ENCODE measurements around the gene ARHGEF1. TPM values are rescaled to one million over a fixed set of nuclear protein-coding genes. Genes with fewer than 3 reads are reported as not detected.
A peak's percentile ranks its signal among the peaks of the same experiment; 100 is the strongest.

ARHGEF1 gene
- total RNA-seq, 4 donors from 2014 or later, result 53.1 to 129 (median 72.0) TPM

- ATAC-seq (ENCODE audit: low FRiP score), result no peak
- no peak for TF ChIP-seq CTCF (IDR thresholded peaks at IDR 0.05)
- no peak for DNase-seq (ENCODE audit: low spot score)
These were observed 29.2 kb upstream of the ARHGEF1 start for GRCh38 chr19:41853768-41854167.

- no peak for TF ChIP-seq CTCF (IDR thresholded peaks at IDR 0.05)
- DNase-seq (ENCODE audit: low spot score), result no peak
- ATAC-seq (ENCODE audit: low FRiP score), result no peak
These were observed 23.8 kb upstream of the ARHGEF1 start for GRCh38 chr19:41859213-41859617.

DNA sequence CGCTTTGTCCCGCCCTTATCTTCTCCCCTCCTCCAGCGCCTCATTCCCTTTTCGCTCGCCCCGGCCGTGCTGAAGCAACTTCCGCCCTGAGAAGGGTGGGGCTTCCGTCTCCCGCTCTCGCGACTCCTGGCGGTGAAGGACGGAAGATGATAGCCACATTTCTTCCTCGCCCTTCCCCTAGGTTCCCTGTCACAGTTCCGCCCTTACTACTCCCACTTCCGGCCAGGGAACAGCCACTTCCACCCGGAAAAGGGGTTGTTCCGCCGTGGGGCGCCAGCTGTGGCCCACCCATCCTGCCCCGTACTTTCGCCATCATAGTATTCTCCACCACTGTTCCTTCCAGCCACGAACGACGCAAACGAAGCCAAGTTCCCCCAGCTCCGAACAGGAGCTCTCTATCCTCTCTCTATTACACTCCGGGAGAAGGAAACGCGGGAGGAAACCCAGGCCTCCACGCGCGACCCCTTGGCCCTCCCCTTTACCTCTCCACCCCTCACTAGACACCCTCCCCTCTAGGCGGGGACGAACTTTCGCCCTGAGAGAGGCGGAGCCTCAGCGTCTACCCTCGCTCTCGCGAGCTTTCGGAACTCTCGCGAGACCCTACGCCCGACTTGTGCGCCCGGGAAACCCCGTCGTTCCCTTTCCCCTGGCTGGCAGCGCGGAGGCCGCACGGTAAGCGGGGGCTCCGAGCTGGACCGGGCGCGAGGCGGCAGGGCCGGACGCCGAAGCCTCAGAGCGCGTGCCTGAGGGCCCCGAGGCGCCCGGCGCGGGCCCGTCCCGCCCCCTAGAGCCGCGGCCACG lies 23.2 kb upstream of the ARHGEF1 start, which contains the start of gene RPS19:
Gene RPS19 (plus strand): TSS at position 638 of the 801 bp plus-strand sequence. CDS start 520 bp downstream, outside the sequence.
- peak; percentile 94 for ATAC-seq (ENCODE audit: low FRiP score)
- peak; percentile 99 for DNase-seq (ENCODE audit: low spot score)
- peak in 1 of 3 donors; percentile 65 for TF ChIP-seq CTCF (IDR thresholded peaks at IDR 0.05)

DNA sequence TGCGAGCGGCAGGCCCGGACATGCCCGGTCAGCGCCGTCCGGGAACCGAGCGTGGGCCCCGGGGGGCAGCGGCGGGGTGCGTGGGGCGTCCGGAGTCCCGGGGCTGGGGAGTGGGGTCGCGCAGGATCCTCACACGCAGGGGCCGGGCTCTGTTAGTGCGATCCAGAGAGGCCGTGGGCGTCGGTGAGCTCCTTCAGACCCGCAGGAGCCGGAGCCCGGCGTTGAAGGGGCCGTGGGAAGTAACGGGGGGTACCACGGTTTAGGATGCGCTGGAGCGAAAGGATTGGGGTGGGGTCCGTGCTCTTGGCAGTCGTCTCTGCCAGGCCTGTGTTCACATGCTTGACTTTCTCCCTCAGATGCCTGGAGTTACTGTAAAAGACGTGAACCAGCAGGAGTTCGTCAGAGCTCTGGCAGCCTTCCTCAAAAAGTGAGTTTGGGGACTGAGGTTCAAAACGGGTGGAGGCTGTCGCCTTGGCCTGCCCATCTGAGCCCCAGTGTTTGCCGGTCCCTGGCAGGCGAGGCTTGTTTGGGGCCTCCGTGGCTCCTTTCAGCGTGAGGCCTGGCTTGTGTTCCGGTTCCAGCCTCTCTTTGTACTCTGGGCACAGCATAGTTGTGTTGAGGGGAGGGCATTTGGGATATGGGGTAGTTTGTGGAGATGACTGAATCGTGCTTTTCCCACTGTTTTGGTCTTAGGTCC lies 22.4 kb upstream of the ARHGEF1 start:
- DNase-seq (ENCODE audit: low spot score) (no peak), ATAC-seq (ENCODE audit: low FRiP score) (no peak)
- no peak for TF ChIP-seq CTCF (IDR thresholded peaks at IDR 0.05)

DNA sequence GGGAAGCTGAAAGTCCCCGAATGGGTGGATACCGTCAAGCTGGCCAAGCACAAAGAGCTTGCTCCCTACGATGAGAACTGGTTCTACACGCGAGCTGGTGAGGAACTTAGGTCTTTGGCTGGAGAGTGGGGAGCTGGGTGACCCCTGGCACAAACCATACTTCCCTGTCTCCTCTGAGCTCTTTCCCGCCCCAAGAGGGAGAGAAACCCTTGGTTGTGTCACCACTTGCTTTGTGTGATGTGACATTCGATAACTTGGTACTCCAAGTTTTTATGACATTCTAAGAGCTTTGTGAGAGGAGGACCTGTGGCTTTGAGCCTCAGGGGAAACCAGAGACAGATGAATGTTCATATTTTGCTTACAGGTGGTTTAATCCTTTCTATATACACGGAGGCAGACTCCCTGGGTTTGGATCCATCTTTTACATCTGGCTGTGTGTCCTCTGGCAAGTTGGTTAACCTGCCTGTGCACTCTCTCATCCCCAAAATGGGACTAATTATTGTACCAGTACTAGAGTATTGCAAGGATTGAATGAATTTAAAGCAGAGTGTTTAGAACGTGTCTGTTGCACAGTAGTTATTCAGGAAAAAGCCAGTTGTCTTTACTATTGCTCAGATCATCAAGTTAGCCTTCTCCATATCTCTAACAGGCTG lies 21.7 kb upstream of the ARHGEF1 start:
- DNase-seq (ENCODE audit: low spot score) (no peak), ATAC-seq (ENCODE audit: low FRiP score) (no peak)
- no peak for TF ChIP-seq CTCF (IDR thresholded peaks at IDR 0.05)

GRCh38 chr19:41861846-41862245 lies 21.1 kb upstream of the ARHGEF1 start:
- ATAC-seq (ENCODE audit: low FRiP score), result no peak
- TF ChIP-seq CTCF (IDR thresholded peaks at IDR 0.05), result no peak

More at GRCh38 chr19:41861846-41862245, 21.1 kb upstream of the ARHGEF1 start:
- no peak for DNase-seq (ENCODE audit: low spot score)
